ENCODE data around the gene FCRL6.

DNA sequence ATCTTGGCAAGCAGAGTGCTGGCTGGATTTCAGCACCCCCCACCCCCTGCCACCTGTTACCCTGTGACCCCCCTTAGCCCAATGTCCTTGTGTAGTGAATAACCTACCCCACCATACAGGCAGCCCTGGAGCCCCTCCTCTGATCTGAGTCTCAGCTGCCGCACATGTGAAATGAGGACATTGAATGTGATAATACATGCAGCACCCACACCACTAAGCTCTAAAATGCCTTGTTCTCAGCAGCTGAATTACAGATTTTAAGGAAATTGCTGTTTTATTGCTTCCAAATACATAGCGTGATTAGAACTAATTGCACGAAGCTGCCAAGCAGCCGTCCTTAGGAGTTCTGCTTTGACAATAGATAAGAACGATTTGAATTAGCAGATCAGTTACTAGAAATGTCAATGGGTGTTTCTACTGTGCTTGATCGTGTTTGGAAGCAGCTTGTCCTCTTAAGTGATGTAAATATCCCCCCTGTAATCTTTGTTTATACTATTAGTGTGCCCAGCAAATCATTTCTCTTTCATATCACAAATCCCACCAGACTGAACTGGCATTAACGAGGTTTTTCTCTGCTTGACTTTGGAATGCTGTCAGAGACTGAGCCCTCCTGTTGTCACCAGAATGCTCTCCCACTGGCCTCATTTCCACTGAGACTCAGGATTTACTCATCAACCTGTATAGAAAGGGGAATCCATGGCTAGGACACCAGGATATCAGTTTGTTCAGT, 29.4 kb downstream of the FCRL6 start:
- TF ChIP-seq, protein P1, sequence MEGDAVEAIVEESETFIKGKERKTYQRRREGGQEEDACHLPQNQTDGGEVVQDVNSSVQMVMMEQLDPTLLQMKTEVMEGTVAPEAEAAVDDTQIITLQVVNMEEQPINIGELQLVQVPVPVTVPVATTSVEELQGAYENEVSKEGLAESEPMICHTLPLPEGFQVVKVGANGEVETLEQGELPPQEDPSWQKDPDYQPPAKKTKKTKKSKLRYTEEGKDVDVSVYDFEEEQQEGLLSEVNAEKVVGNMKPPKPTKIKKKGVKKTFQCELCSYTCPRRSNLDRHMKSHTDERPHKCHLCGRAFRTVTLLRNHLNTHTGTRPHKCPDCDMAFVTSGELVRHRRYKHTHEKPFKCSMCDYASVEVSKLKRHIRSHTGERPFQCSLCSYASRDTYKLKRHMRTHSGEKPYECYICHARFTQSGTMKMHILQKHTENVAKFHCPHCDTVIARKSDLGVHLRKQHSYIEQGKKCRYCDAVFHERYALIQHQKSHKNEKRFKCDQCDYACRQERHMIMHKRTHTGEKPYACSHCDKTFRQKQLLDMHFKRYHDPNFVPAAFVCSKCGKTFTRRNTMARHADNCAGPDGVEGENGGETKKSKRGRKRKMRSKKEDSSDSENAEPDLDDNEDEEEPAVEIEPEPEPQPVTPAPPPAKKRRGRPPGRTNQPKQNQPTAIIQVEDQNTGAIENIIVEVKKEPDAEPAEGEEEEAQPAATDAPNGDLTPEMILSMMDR (IDR thresholded peaks at IDR 0.05), result no peak
- no peak for TF ChIP-seq POLR2A (IDR thresholded peaks at IDR 0.05)
- TF ChIP-seq POLR2AphosphoS5 (IDR thresholded peaks at IDR 0.05), result no peak
